HG03469 (cell line): ENCODE results near the gene STX19.

Experiments
- ATAC-seq: cut with Tn5 transposase; IDR thresholded peaks from one replicate; pipeline ENCODE4 v1.9.1; 2021; ENCODE audit warnings: mild to moderate bottlenecking, moderate library complexity, moderate number of reproducible peaks; ENCODE audit not compliant: unreplicated experiment

Gene STX19

GRCh38 chr3:94036909-94037507 lies 8.6 kb upstream of the STX19 start:
- ATAC-seq, result peak; percentile 90

- no peak for ATAC-seq
These were observed 1.8 kb downstream of the STX19 start for GRCh38 chr3:94026623-94027022.

GRCh38 chr3:94024385-94024784 lies 4.0 kb downstream of the STX19 start:
- no peak for ATAC-seq

GRCh38 chr3:94020293-94020692 lies 8.1 kb downstream of the STX19 start:
- ATAC-seq, result no peak

GRCh38 chr3:94019659-94020058 lies 8.7 kb downstream of the STX19 start:
- no peak for ATAC-seq

GRCh38 chr3:94015025-94015424 lies 13.4 kb downstream of the STX19 start:
- no peak for ATAC-seq

- no peak for ATAC-seq
These were observed 16.2 kb downstream of the STX19 start for GRCh38 chr3:94012185-94012584.

GRCh38 chr3:94011233-94011711 lies 17.1 kb downstream of the STX19 start:
- no peak for ATAC-seq

- no peak for ATAC-seq
These were observed 18.8 kb downstream of the STX19 start for GRCh38 chr3:94009608-94010007.

- ATAC-seq, result no peak
These were observed 20.1 kb downstream of the STX19 start for GRCh38 chr3:94008253-94008652.

GRCh38 chr3:94004301-94004910 lies 24.0 kb downstream of the STX19 start:
- ATAC-seq, result peak; percentile 91

- no peak for ATAC-seq
These were observed 26.4 kb downstream of the STX19 start for GRCh38 chr3:94001827-94002495.

- no peak for ATAC-seq
These were observed 27.2 kb downstream of the STX19 start for GRCh38 chr3:94001191-94001590.

- ATAC-seq, result no peak
These were observed 34.3 kb downstream of the STX19 start for GRCh38 chr3:93994056-93994455.

- ATAC-seq, result no peak
These were observed 36.2 kb downstream of the STX19 start for GRCh38 chr3:93992207-93992606.

- no peak for ATAC-seq
These were observed 36.8 kb downstream of the STX19 start for GRCh38 chr3:93991631-93992030.

- no peak for ATAC-seq
These were observed 39.2 kb downstream of the STX19 start for GRCh38 chr3:93989241-93989640.

GRCh38 chr3:93988764-93989163 lies 39.6 kb downstream of the STX19 start:
- ATAC-seq, result no peak

- no peak for ATAC-seq
These were observed 40.1 kb downstream of the STX19 start for GRCh38 chr3:93988283-93988682.

GRCh38 chr3:93984618-93985017 lies 43.8 kb downstream of the STX19 start:
- ATAC-seq, result no peak

GRCh38 chr3:93983408-93983807 lies 45.0 kb downstream of the STX19 start:
- no peak for ATAC-seq

GRCh38 chr3:93981649-93982048 lies 46.7 kb downstream of the STX19 start:
- ATAC-seq, result no peak
